HG03457 (cell line): ENCODE data around the gene OR10AD1.

Experiments
- ATAC-seq: cut with Tn5 transposase; IDR thresholded peaks from one replicate; pipeline ENCODE4 v1.9.1; 2021; ENCODE audit warnings: moderate number of reproducible peaks; ENCODE audit not compliant: unreplicated experiment

OR10AD1 gene

GRCh38 chr12:48192861-48193260, 10.2 kb downstream of the OR10AD1 start:
- no peak for ATAC-seq

- ATAC-seq: no peak
Measured at GRCh38 chr12:48191096-48191495, 12.0 kb downstream of the OR10AD1 start.

- no peak for ATAC-seq
Measured at GRCh38 chr12:48189331-48190125, 13.6 kb downstream of the OR10AD1 start.

GRCh38 chr12:48187916-48188695, 15.0 kb downstream of the OR10AD1 start:
- no peak for ATAC-seq

GRCh38 chr12:48185181-48185919, 17.7 kb downstream of the OR10AD1 start:
- ATAC-seq: no peak

- no peak for ATAC-seq
Measured at GRCh38 chr12:48184549-48184922, 18.6 kb downstream of the OR10AD1 start.

- ATAC-seq: no peak
Measured at GRCh38 chr12:48183876-48184548, 19.1 kb downstream of the OR10AD1 start.

GRCh38 chr12:48183091-48183875, 19.8 kb downstream of the OR10AD1 start, which contains the start of gene CCDC184:
TSS of gene CCDC184 (plus strand) at chr12:48183644. CDS start at chr12:48184123, 479 bp downstream.
- ATAC-seq: peak; percentile 60

GRCh38 chr12:48182631-48183030, 20.5 kb downstream of the OR10AD1 start:
- no peak for ATAC-seq

- no peak for ATAC-seq
Measured at GRCh38 chr12:48180857-48181495, 22.1 kb downstream of the OR10AD1 start.

GRCh38 chr12:48180424-48180823, 22.7 kb downstream of the OR10AD1 start:
- no peak for ATAC-seq

- ATAC-seq: no peak
Measured at GRCh38 chr12:48179466-48179865, 23.6 kb downstream of the OR10AD1 start.

GRCh38 chr12:48177982-48178381, 25.1 kb downstream of the OR10AD1 start:
- no peak for ATAC-seq

GRCh38 chr12:48176417-48176751, 26.7 kb downstream of the OR10AD1 start:
- no peak for ATAC-seq

GRCh38 chr12:48175613-48176416, 27.3 kb downstream of the OR10AD1 start:
- ATAC-seq: no peak

- no peak for ATAC-seq
Measured at GRCh38 chr12:48169011-48169410, 34.1 kb downstream of the OR10AD1 start.

GRCh38 chr12:48165089-48165981, 37.8 kb downstream of the OR10AD1 start:
- ATAC-seq: no peak

GRCh38 chr12:48164451-48164850, 38.6 kb downstream of the OR10AD1 start:
- ATAC-seq: no peak
